DMS 273 (cell line): ENCODE measurements around the gene DPH6.
"Not testable (repeated sequence)": the region's sequence is repeated elsewhere in the genome, so short reads cannot be mapped to it uniquely, and the experiment has no call there.

Experiments
- DNase-seq: peaks from one replicate; lab custom pipeline; 2025; ENCODE audit not compliant: unreplicated experiment; lab: John Stamatoyannopoulos, UW

The DPH6 gene

GRCh38 chr15:35351059-35351458 is 194.9 kb downstream of the DPH6 start:
- DNase-seq, result no peak

- DNase-seq, result no peak
Measured at GRCh38 chr15:35349916-35350315, 196.0 kb downstream of the DPH6 start.

GRCh38 chr15:35330916-35331315 is 215.0 kb downstream of the DPH6 start:
- DNase-seq, result no peak

GRCh38 chr15:35330048-35330695 is 215.8 kb downstream of the DPH6 start:
- DNase-seq, result no peak

GRCh38 chr15:35329521-35329961 is 216.4 kb downstream of the DPH6 start:
- DNase-seq, result no peak

- DNase-seq, result not testable (repeated sequence)
Measured at GRCh38 chr15:35328836-35329235, 217.1 kb downstream of the DPH6 start.

GRCh38 chr15:35327789-35328188 is 218.2 kb downstream of the DPH6 start:
- DNase-seq, result no peak

GRCh38 chr15:35325374-35325941 is 220.5 kb downstream of the DPH6 start:
- no peak for DNase-seq

GRCh38 chr15:35323141-35323540 is 222.8 kb downstream of the DPH6 start:
- no peak for DNase-seq

- no peak for DNase-seq
Measured at GRCh38 chr15:35321926-35322325, 224.0 kb downstream of the DPH6 start.

GRCh38 chr15:35320911-35321310 is 225.1 kb downstream of the DPH6 start:
- no peak for DNase-seq
